Fibroblast of villous mesenchyme (primary cell): ENCODE measurements around the gene CXCL14. TPM values are rescaled to one million over a fixed set of nuclear protein-coding genes. Genes with fewer than 3 reads are reported as not detected.

Source experiments
- DNase-seq: peaks from one replicate; pipeline ENCODE4 v3.0.0-alpha.2; 2010; ENCODE audit warnings: low read depth
- H3K4me3 ChIP-seq: 2 replicates; pipeline ENCODE4 v1.5.1; 2011; ENCODE audit warnings: low read depth, mild to moderate bottlenecking, low read length
- total RNA-seq: library from RNA; depleted of rRNA; stranded (reverse); fragments of >200 nt; gene quantifications from 2 replicates; pipeline ENCODE4 v1.2.3, GENCODE V29; 2012
- TF ChIP-seq, protein P1 (sequence below): IDR thresholded peaks from 2 replicates; pipeline ENCODE4 v1.5.1; 2012; ENCODE audit warnings: low read depth, mild to moderate bottlenecking, low read length; ENCODE audit not compliant: insufficient read depth

The CXCL14 gene
- total RNA-seq, 1 donor: not detected

DNA sequence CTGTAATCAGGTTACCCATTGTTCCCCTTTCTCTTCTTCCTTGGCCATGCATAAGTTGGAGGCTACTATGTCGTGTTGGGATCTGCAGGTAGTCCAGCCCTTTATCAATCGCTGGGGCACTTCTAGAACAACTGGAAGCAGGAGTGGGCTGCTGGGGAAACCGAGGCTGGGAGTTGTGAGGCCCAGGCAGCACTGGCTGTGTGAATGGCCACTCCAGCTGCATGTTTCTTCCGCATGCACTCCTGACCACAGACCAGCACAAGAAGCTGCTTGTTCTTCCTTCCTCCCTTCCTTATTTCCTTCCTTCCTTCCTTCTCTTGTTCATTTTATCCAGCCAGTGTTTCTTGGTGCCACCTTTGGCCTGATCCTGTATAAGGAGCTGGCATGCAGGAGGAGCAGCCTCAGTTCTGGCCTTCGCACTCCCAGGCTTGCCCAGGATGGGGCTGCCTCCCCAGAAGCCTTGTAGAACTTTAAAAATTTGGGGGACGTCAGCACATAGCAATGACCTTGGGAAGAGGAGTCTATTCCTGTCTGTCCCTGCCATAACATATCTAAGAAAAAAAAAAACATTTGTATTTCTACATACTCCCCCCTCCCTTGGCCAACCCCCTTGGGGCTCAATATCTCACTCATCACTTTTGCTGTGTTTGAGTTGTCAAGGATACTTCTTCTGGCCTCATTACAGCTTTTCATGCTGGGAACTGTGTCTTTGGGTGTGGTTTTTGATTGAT lies 20.8 kb upstream of the CXCL14 start:
- H3K4me3 ChIP-seq: no peak overlapping the region
- TF ChIP-seq, protein P1, sequence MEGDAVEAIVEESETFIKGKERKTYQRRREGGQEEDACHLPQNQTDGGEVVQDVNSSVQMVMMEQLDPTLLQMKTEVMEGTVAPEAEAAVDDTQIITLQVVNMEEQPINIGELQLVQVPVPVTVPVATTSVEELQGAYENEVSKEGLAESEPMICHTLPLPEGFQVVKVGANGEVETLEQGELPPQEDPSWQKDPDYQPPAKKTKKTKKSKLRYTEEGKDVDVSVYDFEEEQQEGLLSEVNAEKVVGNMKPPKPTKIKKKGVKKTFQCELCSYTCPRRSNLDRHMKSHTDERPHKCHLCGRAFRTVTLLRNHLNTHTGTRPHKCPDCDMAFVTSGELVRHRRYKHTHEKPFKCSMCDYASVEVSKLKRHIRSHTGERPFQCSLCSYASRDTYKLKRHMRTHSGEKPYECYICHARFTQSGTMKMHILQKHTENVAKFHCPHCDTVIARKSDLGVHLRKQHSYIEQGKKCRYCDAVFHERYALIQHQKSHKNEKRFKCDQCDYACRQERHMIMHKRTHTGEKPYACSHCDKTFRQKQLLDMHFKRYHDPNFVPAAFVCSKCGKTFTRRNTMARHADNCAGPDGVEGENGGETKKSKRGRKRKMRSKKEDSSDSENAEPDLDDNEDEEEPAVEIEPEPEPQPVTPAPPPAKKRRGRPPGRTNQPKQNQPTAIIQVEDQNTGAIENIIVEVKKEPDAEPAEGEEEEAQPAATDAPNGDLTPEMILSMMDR: no peak
- no peak for DNase-seq

DNA sequence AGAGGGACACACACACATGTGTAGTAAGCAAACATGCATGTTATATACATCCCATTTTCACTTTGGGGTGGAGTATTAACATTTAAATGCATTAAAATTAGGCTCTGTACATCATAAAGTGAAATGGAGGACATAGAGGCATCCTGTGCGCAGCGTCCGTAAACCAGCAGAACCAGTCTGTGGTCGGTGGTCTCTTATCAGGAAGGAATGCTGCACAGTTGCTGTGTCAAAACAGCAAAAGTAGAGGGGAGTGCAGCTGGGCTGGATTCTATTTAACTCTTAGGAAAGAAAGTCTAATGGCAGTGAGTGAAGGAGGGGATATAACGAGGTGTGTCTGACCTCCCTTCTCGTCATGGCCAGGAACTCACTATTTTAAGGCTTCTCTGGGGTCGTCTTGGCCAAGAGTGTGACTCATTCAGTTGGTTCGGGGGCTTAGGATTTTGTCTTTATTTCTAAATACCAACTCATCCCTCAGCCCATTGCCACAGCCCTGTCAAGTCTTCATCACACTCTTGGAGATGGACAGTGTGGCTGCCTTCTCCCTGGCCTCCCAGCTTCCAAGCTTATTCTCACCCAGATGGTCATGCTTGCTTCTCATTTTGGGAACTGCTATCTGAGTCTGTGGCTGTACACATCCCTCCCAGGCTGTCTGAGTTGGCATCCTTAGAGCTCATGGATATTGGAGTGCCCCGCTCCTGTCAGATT lies 20.1 kb upstream of the CXCL14 start:
- TF ChIP-seq, protein P1: no peak
- DNase-seq: no peak
- no peak overlapping the region for H3K4me3 ChIP-seq

DNA sequence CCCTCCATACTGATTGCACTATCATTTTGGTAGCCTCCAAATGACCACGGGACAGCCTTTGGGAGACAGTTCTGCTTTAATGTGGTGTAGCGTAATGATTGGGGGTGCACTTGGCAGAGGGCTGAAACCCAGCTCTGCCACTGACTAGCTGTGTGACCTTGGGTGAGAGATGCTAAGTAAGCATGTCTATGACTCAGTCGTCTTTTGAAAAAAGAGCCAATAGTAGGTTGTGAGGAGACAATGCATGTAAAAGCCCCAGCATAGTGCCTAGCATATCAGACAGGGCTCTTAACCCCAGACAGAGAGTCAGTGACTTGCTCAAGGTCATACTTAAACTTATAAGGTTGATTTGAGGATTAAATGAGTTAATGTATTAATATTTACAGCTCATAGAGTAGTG lies 18.0 kb upstream of the CXCL14 start:
- TF ChIP-seq, protein P1: no peak
- DNase-seq: no peak
- no peak overlapping the region for H3K4me3 ChIP-seq

DNA sequence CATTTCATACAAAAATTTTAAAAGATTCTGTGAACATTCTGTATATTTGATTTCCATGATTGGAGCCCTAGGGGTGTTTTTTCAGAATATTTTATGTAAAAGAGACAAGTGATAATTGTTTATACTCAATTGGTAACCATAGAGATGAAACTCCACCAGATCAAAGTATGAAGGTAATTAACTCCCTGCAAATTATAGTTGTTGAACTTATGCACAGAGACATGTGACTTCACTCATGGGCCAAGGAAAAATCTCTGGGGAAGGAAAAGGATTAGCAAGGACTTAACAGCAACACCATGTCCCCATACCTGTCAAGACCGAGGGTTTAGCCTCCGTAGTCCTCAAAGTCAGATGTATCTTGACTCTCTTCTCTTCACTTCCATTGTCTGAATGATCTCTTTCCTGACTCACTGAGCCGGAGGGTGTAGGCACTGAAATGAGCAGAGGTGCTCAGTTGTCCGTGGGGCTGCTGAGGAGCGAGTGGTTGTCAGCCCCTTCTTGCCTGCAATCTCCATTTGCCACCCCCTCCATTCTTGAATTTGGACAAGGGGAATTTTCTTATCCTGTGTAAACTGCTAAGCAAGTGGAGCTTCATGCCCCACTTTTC lies 17.5 kb upstream of the CXCL14 start:
- no peak for DNase-seq
- TF ChIP-seq, protein P1: no peak
- no peak overlapping the region for H3K4me3 ChIP-seq

DNA sequence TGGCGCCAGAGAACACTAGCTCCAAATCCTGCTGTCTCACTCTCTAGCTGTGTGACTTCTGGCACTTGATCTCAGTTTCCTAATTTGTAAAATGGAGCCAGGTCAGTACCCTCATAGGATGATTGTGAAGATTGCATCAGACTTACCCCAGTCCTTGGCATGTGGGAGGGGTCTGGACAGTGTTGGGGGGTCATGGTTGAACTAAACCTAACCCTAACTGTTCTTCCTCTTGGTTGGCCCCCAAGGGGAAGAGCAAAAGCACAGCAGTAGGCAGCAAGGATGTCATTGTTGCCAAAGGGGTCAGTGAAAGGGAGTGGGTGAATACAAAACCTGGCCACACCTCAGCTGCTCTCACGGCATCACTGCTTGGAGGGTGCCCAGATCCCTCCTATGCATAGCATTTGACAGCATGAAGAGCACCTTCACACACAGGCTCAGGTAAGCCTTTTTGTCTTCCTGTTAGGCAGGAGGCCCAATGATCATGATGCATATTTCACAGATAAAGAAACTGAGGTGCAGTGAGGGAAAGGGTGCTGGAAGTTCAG lies 15.7 kb upstream of the CXCL14 start:
- no peak for DNase-seq
- H3K4me3 ChIP-seq: no peak overlapping the region
- TF ChIP-seq, protein P1: no peak

DNA sequence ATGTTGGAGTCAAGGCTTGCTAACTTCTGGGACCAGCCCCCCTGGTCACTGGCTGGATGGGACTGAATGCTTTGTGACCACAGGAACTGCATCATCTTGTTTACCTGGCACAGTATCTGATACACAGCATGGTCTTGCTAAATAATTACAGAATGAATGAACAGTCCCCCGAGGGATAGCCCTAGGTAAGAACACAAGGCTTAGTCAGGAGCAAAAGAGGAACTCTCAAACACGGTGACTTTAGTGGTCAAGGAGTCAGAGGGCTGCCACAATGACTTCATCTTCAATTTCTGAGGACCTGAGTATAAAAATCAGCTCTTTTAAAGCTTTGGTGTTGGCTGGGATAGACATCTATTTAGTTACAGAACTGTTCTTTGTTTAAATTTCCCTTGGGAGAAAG lies 15.1 kb upstream of the CXCL14 start:
- TF ChIP-seq, protein P1: no peak
- no peak overlapping the region for H3K4me3 ChIP-seq
- DNase-seq: no peak
